Glutamatergic neuron (in vitro differentiated cells): ENCODE results near the gene EFNA4. TPM values are rescaled to one million over a fixed set of nuclear protein-coding genes. Genes with fewer than 3 reads are reported as not detected.

Source experiments
- DNase-seq: peaks from one replicate; pipeline ENCODE4 v3.0.0; 2022
- H3K27ac Mint-ChIP-seq: one replicate; pipeline ENCODE4 v1.8.0; 2020; ENCODE audit warnings: mild to moderate bottlenecking, mixed read lengths, inconsistent platforms; ENCODE audit not compliant: unreplicated experiment
- H3K27me3 Mint-ChIP-seq: one replicate; pipeline ENCODE4 v1.8.0; 2020; ENCODE audit warnings: mild to moderate bottlenecking, moderate library complexity, mixed read lengths, inconsistent platforms; ENCODE audit not compliant: unreplicated experiment
- H3K36me3 Mint-ChIP-seq: one replicate; pipeline ENCODE4 v1.8.0; 2020; ENCODE audit warnings: mild to moderate bottlenecking, mixed read lengths, inconsistent platforms; ENCODE audit not compliant: unreplicated experiment
- H3K4me1 Mint-ChIP-seq: one replicate; pipeline ENCODE4 v1.8.0; 2020; ENCODE audit warnings: mild to moderate bottlenecking, low read depth, mixed read lengths, inconsistent platforms; ENCODE audit not compliant: unreplicated experiment
- H3K4me3 Mint-ChIP-seq: one replicate; pipeline ENCODE4 v1.8.0; 2020; ENCODE audit warnings: mild to moderate bottlenecking, mixed read lengths, inconsistent platforms; ENCODE audit not compliant: unreplicated experiment
- H3K9me3 Mint-ChIP-seq: one replicate; pipeline ENCODE4 v1.8.0; 2020; ENCODE audit warnings: mild to moderate bottlenecking, moderate library complexity, mixed read lengths, inconsistent platforms; ENCODE audit not compliant: unreplicated experiment
- total RNA-seq: library from RNA; stranded (reverse); fragmentation: NEBNext Ultra II Directional; extraction: Animal tissue kit (Norgen Biotek cat#: 25700); gene quantifications from one replicate; pipeline ENCODE4 v1.2.1, GENCODE V29; 2021; ENCODE audit not compliant: unreplicated experiment
- TF ChIP-seq, protein P1 (sequence below): fragments of 200-600 bp; sonication (generic); IDR thresholded peaks from one replicate; pipeline ENCODE4 v1.5.0; 2021; ENCODE audit not compliant: partially characterized antibody, unreplicated experiment

The EFNA4 gene
- total RNA-seq, 1 donor from 2014 or later, result 2.9 TPM

- peaks cover 7% of the 10 kb centered on the region for H3K27me3 Mint-ChIP-seq
- H3K36me3 Mint-ChIP-seq, result peaks cover 5% of the 10 kb centered on the region
- no peak overlapping the region for H3K27ac Mint-ChIP-seq
- TF ChIP-seq, protein P1, sequence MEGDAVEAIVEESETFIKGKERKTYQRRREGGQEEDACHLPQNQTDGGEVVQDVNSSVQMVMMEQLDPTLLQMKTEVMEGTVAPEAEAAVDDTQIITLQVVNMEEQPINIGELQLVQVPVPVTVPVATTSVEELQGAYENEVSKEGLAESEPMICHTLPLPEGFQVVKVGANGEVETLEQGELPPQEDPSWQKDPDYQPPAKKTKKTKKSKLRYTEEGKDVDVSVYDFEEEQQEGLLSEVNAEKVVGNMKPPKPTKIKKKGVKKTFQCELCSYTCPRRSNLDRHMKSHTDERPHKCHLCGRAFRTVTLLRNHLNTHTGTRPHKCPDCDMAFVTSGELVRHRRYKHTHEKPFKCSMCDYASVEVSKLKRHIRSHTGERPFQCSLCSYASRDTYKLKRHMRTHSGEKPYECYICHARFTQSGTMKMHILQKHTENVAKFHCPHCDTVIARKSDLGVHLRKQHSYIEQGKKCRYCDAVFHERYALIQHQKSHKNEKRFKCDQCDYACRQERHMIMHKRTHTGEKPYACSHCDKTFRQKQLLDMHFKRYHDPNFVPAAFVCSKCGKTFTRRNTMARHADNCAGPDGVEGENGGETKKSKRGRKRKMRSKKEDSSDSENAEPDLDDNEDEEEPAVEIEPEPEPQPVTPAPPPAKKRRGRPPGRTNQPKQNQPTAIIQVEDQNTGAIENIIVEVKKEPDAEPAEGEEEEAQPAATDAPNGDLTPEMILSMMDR, result peak; percentile 89
- peaks cover 5% of the 10 kb centered on the region for H3K9me3 Mint-ChIP-seq
- peak overlapping the region; percentile 90 for H3K4me3 Mint-ChIP-seq
- H3K4me1 Mint-ChIP-seq, result peaks cover 12% of the 10 kb centered on the region
- peak; percentile 95 for DNase-seq
Observed at GRCh38 chr1:155062702-155063411, 683 bp upstream of the EFNA4 start.

GRCh38 chr1:155064111-155064831 is 731 bp downstream of the EFNA4 start:
- DNase-seq, result no peak
- peak overlapping the region; percentile 99 for H3K4me3 Mint-ChIP-seq
- peaks cover 5% of the 10 kb centered on the region for H3K36me3 Mint-ChIP-seq
- H3K9me3 Mint-ChIP-seq, result peaks cover 5% of the 10 kb centered on the region
- peaks cover 17% of the 10 kb centered on the region for H3K4me1 Mint-ChIP-seq
- peak overlapping the region; percentile 74 for H3K27ac Mint-ChIP-seq
- TF ChIP-seq, protein P1, result no peak
- peaks cover 6% of the 10 kb centered on the region for H3K27me3 Mint-ChIP-seq

GRCh38 chr1:155064832-155065429 is 1.4 kb downstream of the EFNA4 start:
- Mint-ChIP-seq H3K36me3 (peaks cover 5% of the 10 kb centered on the region), H3K27me3 (peaks cover 6% of the 10 kb centered on the region), H3K9me3 (peaks cover 5% of the 10 kb centered on the region), H3K4me1 (peaks cover 17% of the 10 kb centered on the region), H3K27ac (no peak overlapping the region), H3K4me3 (peak overlapping the region; percentile 99)
- TF ChIP-seq, protein P1, result no peak
- no peak for DNase-seq

DNA sequence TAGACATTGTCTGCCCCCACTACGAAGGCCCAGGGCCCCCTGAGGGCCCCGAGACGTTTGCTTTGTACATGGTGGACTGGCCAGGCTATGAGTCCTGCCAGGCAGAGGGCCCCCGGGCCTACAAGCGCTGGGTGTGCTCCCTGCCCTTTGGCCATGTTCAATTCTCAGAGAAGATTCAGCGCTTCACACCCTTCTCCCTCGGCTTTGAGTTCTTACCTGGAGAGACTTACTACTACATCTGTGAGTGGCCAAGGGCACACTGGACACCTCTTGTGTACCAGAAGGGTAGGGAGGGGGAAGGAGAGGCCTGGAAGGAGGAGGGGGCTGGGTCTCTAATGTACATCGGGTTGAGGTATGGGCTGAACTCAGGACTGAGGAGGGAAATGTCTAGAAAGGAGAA is 3.2 kb downstream of the EFNA4 start:
- TF ChIP-seq, protein P1, result no peak
- peaks cover 9% of the 10 kb centered on the region for H3K9me3 Mint-ChIP-seq
- H3K27ac Mint-ChIP-seq, result peak overlapping the region; percentile 17
- H3K4me3 Mint-ChIP-seq, result no peak overlapping the region
- peaks cover 5% of the 10 kb centered on the region for H3K36me3 Mint-ChIP-seq
- H3K27me3 Mint-ChIP-seq, result peaks cover 14% of the 10 kb centered on the region
- no peak for DNase-seq
- H3K4me1 Mint-ChIP-seq, result peaks cover 22% of the 10 kb centered on the region
